Natural killer cell (primary cell): ENCODE measurements around the gene ADAM17. TPM values are rescaled to one million over a fixed set of nuclear protein-coding genes. Genes with fewer than 3 reads are reported as not detected.
"Not testable (repeated sequence)": the region's sequence is repeated elsewhere in the genome, so short reads cannot be mapped to it uniquely, and the experiment has no call there.

ENCODE experiments used
- ATAC-seq, 3 donors: fragments of 150-1000 bp in 2 of 3; fragments of 200-7000 bp in 1 of 3; cut with Tn5 transposase; 1 replicate in 1 of 3; 2 replicates in 2 of 3; pipeline ENCODE4 v1.10.0; 2021; ENCODE audit warnings: mild to moderate bottlenecking in 2 of 3, moderate library complexity in 2 of 3
- DNase-seq, 2 donors: peaks; one replicate each; pipeline versions ENCODE4 v3.0.0 to v3.0.0-alpha.2; 2013 to 2021; ENCODE audit warnings: mixed read lengths in 1 of 2
- H3K27ac ChIP-seq: one replicate; pipeline ENCODE4 v1.5.1; 2013; ENCODE audit warnings: mild to moderate bottlenecking, low read length
- H3K27me3 ChIP-seq: one replicate; pipeline ENCODE4 v1.6.1; 2013; ENCODE audit warnings: low read length; ENCODE audit not compliant: control insufficient read depth, insufficient read depth
- H3K36me3 ChIP-seq: one replicate; pipeline ENCODE4 v1.6.1; 2013; ENCODE audit warnings: low read length; ENCODE audit not compliant: control insufficient read depth, insufficient read depth
- H3K4me1 ChIP-seq: one replicate; pipeline ENCODE4 v1.6.1; 2013; ENCODE audit warnings: low read length; ENCODE audit not compliant: control insufficient read depth, insufficient read depth
- H3K4me3 ChIP-seq: one replicate; pipeline ENCODE4 v1.5.1; 2013; ENCODE audit warnings: low read length
- H3K9me3 ChIP-seq: one replicate; pipeline ENCODE4 v1.6.1; 2013; ENCODE audit warnings: low read length; ENCODE audit not compliant: control insufficient read depth, insufficient read depth
- H3K27ac Mint-ChIP-seq, 2 donors: one replicate each; pipeline ENCODE4 v1.8.0; 2022; ENCODE audit warnings: mild to moderate bottlenecking in 2 of 2, mixed read lengths in 2 of 2, moderate library complexity in 1 of 2
- H3K27me3 Mint-ChIP-seq, 2 donors: one replicate each; pipeline ENCODE4 v1.8.0; 2022; ENCODE audit warnings: low read depth in 2 of 2, mixed read lengths in 2 of 2
- H3K36me3 Mint-ChIP-seq: one replicate; pipeline ENCODE4 v1.8.0; 2022; ENCODE audit warnings: mixed read lengths
- H3K4me1 Mint-ChIP-seq, 2 donors: one replicate each; pipeline ENCODE4 v1.8.0; 2022; ENCODE audit warnings: mixed read lengths in 2 of 2
- H3K4me3 Mint-ChIP-seq: one replicate; pipeline ENCODE4 v1.8.0; 2022; ENCODE audit warnings: mild to moderate bottlenecking, moderate library complexity, mixed read lengths
- H3K9me3 Mint-ChIP-seq, 2 donors: one replicate each; pipeline ENCODE4 v1.8.0; 2022; ENCODE audit warnings: mixed read lengths in 2 of 2
- CTCF ChIP-seq: fragments of 200-600 bp; IDR thresholded peaks from one replicate; pipeline ENCODE4 v1.8.0; 2022; ENCODE audit warnings: antibody characterized with exemption
- WGBS: methylation state at CpG from one replicate; pipeline ENCODE4 v1.1.7; 2013; ENCODE audit warnings: missing lambda C conversion rate; ENCODE audit not compliant: insufficient coverage; 5-methylcytosine and 5-hydroxymethylcytosine counted together
- intact Hi-C: fragments of 100-400 bp; cut with micrococcal nuclease; formaldehyde crosslinking; loops from one replicate; pipeline ENCODE4 v1.14.2; 2022
- total RNA-seq, 4 donors: library from RNA; stranded (reverse); fragments of 120-200 nt in 1 of 4; gene quantifications; one replicate each; pipeline versions ENCODE4 v1.2.3 to v1.2.4, GENCODE V29; 2013 to 2022

Gene ADAM17
- total RNA-seq, 3 donors from 2014 or later (not counting 1 experiment from before 2014, with no cell fraction given): 44.0 to 53.8 (median 46.8) TPM

GRCh38 chr2:9518780-9519179 lies 36.9 kb downstream of the ADAM17 start:
- Histone ChIP-seq H3K27me3 (no peaks in the 10 kb centered on the region), H3K27ac (no peak overlapping the region), H3K9me3 (no peaks in the 10 kb centered on the region), H3K36me3 (peaks cover 56% of the 10 kb centered on the region), H3K4me1 (no peaks in the 10 kb centered on the region), H3K4me3 (no peak overlapping the region)
- Mint-ChIP-seq H3K36me3 (peaks cover 35% of the 10 kb centered on the region), H3K4me1 (no peaks in the 10 kb centered on the region), H3K9me3 (no peaks in the 10 kb centered on the region), H3K27ac (no peak overlapping the region), H3K4me3 (no peak overlapping the region), H3K27me3 (no peaks in the 10 kb centered on the region)
- intact Hi-C loops: no loop called here
- 97% methylated on average over 5 of the region's 7 CpGs for WGBS
- no peak for TF ChIP-seq CTCF
- DNase-seq (no peak), ATAC-seq (no peak)

- DNase-seq (no peak), ATAC-seq (no peak)
- WGBS: 95% methylated on average over 3 of the region's 3 CpGs
- Mint-ChIP-seq H3K4me1 (no peaks in the 10 kb centered on the region), H3K36me3 (peaks cover 30% of the 10 kb centered on the region), H3K9me3 (no peaks in the 10 kb centered on the region), H3K27ac (no peak overlapping the region), H3K27me3 (no peaks in the 10 kb centered on the region), H3K4me3 (no peak overlapping the region)
- no peak for TF ChIP-seq CTCF
- no peaks in the 10 kb centered on the region for H3K27me3 ChIP-seq
- H3K9me3 ChIP-seq: no peaks in the 10 kb centered on the region
- H3K4me1 ChIP-seq: no peaks in the 10 kb centered on the region
- no peak overlapping the region for H3K27ac ChIP-seq
- intact Hi-C loops: no loop called here
- no peak overlapping the region for H3K4me3 ChIP-seq
- peaks cover 52% of the 10 kb centered on the region for H3K36me3 ChIP-seq
These were observed 37.5 kb downstream of the ADAM17 start for GRCh38 chr2:9518163-9518562.

GRCh38 chr2:9517118-9517782 lies 38.4 kb downstream of the ADAM17 start:
- H3K27ac ChIP-seq: no peak overlapping the region
- ATAC-seq (no peak), DNase-seq (no peak)
- Mint-ChIP-seq H3K27ac (peak overlapping the region; percentile 43 to 75), H3K4me3 (no peak overlapping the region), H3K9me3 (no peaks in the 10 kb centered on the region), H3K4me1 (no peaks in the 10 kb centered on the region), H3K36me3 (peaks cover 22% of the 10 kb centered on the region), H3K27me3 (no peaks in the 10 kb centered on the region)
- no peak overlapping the region for H3K4me3 ChIP-seq
- H3K9me3 ChIP-seq: no peaks in the 10 kb centered on the region
- H3K4me1 ChIP-seq: no peaks in the 10 kb centered on the region
- intact Hi-C loops: no loop called here
- TF ChIP-seq CTCF: no peak
- no peaks in the 10 kb centered on the region for H3K27me3 ChIP-seq
- H3K36me3 ChIP-seq: peaks cover 51% of the 10 kb centered on the region
- 100% methylated on average over 1 of the region's 2 CpGs for WGBS

- H3K27me3 Mint-ChIP-seq, H3K27ac ChIP-seq, H3K27ac Mint-ChIP-seq, H3K9me3 Mint-ChIP-seq, H3K4me3 Mint-ChIP-seq, DNase-seq, ATAC-seq, H3K4me1 ChIP-seq, H3K4me3 ChIP-seq, H3K9me3 ChIP-seq, intact Hi-C loops, H3K27me3 ChIP-seq, H3K4me1 Mint-ChIP-seq: not testable (repeated sequence)
- H3K36me3 ChIP-seq: peaks cover 43% of the 10 kb centered on the region
- peaks cover 16% of the 10 kb centered on the region for H3K36me3 Mint-ChIP-seq
- 94% methylated on average over 2 of the region's 3 CpGs for WGBS
These were observed 41.7 kb downstream of the ADAM17 start for GRCh38 chr2:9513946-9514345.
